Immature natural killer cell (primary cell): ENCODE measurements around the gene SLC10A1. TPM values are rescaled to one million over a fixed set of nuclear protein-coding genes. Genes with fewer than 3 reads are reported as not detected.
"Not testable (repeated sequence)": the region's sequence is repeated elsewhere in the genome, so short reads cannot be mapped to it uniquely, and the experiment has no call there.

Experiments used
- DNase-seq, 3 donors: peaks; one replicate each; pipeline ENCODE4 v3.0.0; 2022; ENCODE audit warnings: mixed read lengths in 1 of 3
- H3K27ac Mint-ChIP-seq, 6 donors: one replicate each; pipeline ENCODE4 v1.8.0; 2020; ENCODE audit warnings: mixed read lengths in 6 of 6, mild to moderate bottlenecking in 5 of 6, inconsistent platforms in 4 of 6, moderate library complexity in 3 of 6
- H3K27me3 Mint-ChIP-seq, 3 donors: one replicate each; pipeline ENCODE4 v1.8.0; 2020 to 2021; ENCODE audit warnings: low read depth in 3 of 3, mild to moderate bottlenecking in 3 of 3, mixed read lengths in 3 of 3, moderate library complexity in 3 of 3, inconsistent platforms in 1 of 3
- H3K36me3 Mint-ChIP-seq, 3 donors: one replicate each; pipeline ENCODE4 v1.8.0; 2020; ENCODE audit warnings: mixed read lengths in 3 of 3, inconsistent platforms in 2 of 3, mild to moderate bottlenecking in 2 of 3
- H3K4me1 Mint-ChIP-seq, 2 donors: one replicate each; pipeline ENCODE4 v1.8.0; 2020; ENCODE audit warnings: inconsistent platforms in 2 of 2, mild to moderate bottlenecking in 2 of 2, mixed read lengths in 2 of 2, moderate library complexity in 1 of 2
- H3K4me3 Mint-ChIP-seq, 5 donors: one replicate each; pipeline ENCODE4 v1.8.0; 2020; ENCODE audit warnings: mild to moderate bottlenecking in 5 of 5, mixed read lengths in 5 of 5, inconsistent platforms in 3 of 5, moderate library complexity in 3 of 5
- H3K9me3 Mint-ChIP-seq, 6 donors: one replicate each; pipeline ENCODE4 v1.8.0; 2020; ENCODE audit warnings: mild to moderate bottlenecking in 6 of 6, mixed read lengths in 6 of 6, inconsistent platforms in 4 of 6, moderate library complexity in 3 of 6
- polyA plus RNA-seq, 3 donors: library from polyadenylated mRNA; unstranded; fragments of 300-500 nt; fragmentation: Illumina TruSeq; gene quantifications; one replicate each; pipeline ENCODE4 v1.2.3, GENCODE V29; 2021

The SLC10A1 gene
- polyA plus RNA-seq, 3 donors from 2014 or later, result 0.09 TPM; not detected in 2

GRCh38 chr14:69818758-69819191, 21.7 kb upstream of the SLC10A1 start:
- Mint-ChIP-seq H3K4me3 (no peak overlapping the region), H3K9me3 (no peaks in the 10 kb centered on the region), H3K27me3 (peaks cover 0 to 2% (median 2%) of the 10 kb centered on the region in 3 donors), H3K27ac (no peak overlapping the region), H3K36me3 (no peaks in the 10 kb centered on the region), H3K4me1 (peaks cover 0 to 5% of the 10 kb centered on the region in 2 donors)
- DNase-seq, result peak; percentile 45 to 63 (median 59)

- Mint-ChIP-seq H3K27ac (no peak overlapping the region), H3K4me3 (no peak overlapping the region), H3K36me3 (no peaks in the 10 kb centered on the region), H3K27me3 (peaks cover 0 to 2% (median 0%) of the 10 kb centered on the region in 3 donors), H3K4me1 (peaks cover 0 to 5% of the 10 kb centered on the region in 2 donors), H3K9me3 (no peaks in the 10 kb centered on the region)
- no peak for DNase-seq
These were observed 19.2 kb upstream of the SLC10A1 start for GRCh38 chr14:69816216-69816615.

GRCh38 chr14:69815556-69815955, 18.5 kb upstream of the SLC10A1 start:
- Mint-ChIP-seq H3K9me3 (no peaks in the 10 kb centered on the region), H3K27me3 (peaks cover 0 to 3% (median 0%) of the 10 kb centered on the region in 3 donors), H3K27ac (no peak overlapping the region), H3K36me3 (no peaks in the 10 kb centered on the region), H3K4me3 (no peak overlapping the region), H3K4me1 (peaks cover 0 to 5% of the 10 kb centered on the region in 2 donors)
- DNase-seq, result no peak

- no peaks in the 10 kb centered on the region for H3K36me3 Mint-ChIP-seq
- peaks cover 0 to 4% (median 3%) of the 10 kb centered on the region in 3 donors for H3K27me3 Mint-ChIP-seq
- peaks cover 0 to 5% of the 10 kb centered on the region in 2 donors for H3K4me1 Mint-ChIP-seq
- no peak overlapping the region for H3K4me3 Mint-ChIP-seq
- H3K27ac Mint-ChIP-seq, result no peak overlapping the region
- H3K9me3 Mint-ChIP-seq, result no peaks in the 10 kb centered on the region
- no peak for DNase-seq
These were observed 17.4 kb upstream of the SLC10A1 start for GRCh38 chr14:69814397-69814796.

GRCh38 chr14:69813346-69813745, 16.3 kb upstream of the SLC10A1 start:
- not testable (repeated sequence) for H3K27me3 Mint-ChIP-seq, DNase-seq, H3K27ac Mint-ChIP-seq, H3K4me1 Mint-ChIP-seq, H3K9me3 Mint-ChIP-seq, H3K36me3 Mint-ChIP-seq, H3K4me3 Mint-ChIP-seq

- Mint-ChIP-seq H3K36me3 (no peaks in the 10 kb centered on the region), H3K27me3 (peaks cover 1 to 4% (median 2%) of the 10 kb centered on the region in 3 donors), H3K9me3 (no peaks in the 10 kb centered on the region), H3K4me1 (no peaks in the 10 kb centered on the region), H3K4me3 (no peak overlapping the region), H3K27ac (no peak overlapping the region)
- DNase-seq, result no peak
These were observed 15.7 kb upstream of the SLC10A1 start for GRCh38 chr14:69812711-69813110.

GRCh38 chr14:69811868-69812252, 14.8 kb upstream of the SLC10A1 start:
- Mint-ChIP-seq H3K27me3 (peaks cover 1 to 4% (median 2%) of the 10 kb centered on the region in 3 donors), H3K4me1 (no peaks in the 10 kb centered on the region), H3K36me3 (no peaks in the 10 kb centered on the region), H3K9me3 (no peaks in the 10 kb centered on the region), H3K27ac (no peak overlapping the region), H3K4me3 (no peak overlapping the region)
- DNase-seq, result no peak

- H3K27me3 Mint-ChIP-seq, result peaks cover 1 to 4% (median 2%) of the 10 kb centered on the region in 3 donors
- H3K4me3 Mint-ChIP-seq, result no peak overlapping the region
- DNase-seq, result no peak
- H3K27ac Mint-ChIP-seq, result no peak overlapping the region
- H3K9me3 Mint-ChIP-seq, result no peaks in the 10 kb centered on the region
- no peaks in the 10 kb centered on the region for H3K36me3 Mint-ChIP-seq
- no peaks in the 10 kb centered on the region for H3K4me1 Mint-ChIP-seq
These were observed 14.3 kb upstream of the SLC10A1 start for GRCh38 chr14:69811227-69811867.

GRCh38 chr14:69808919-69809808, 12.1 kb upstream of the SLC10A1 start:
- Mint-ChIP-seq H3K27ac (no peak overlapping the region), H3K27me3 (peaks cover 1 to 4% (median 3%) of the 10 kb centered on the region in 3 donors), H3K36me3 (no peaks in the 10 kb centered on the region), H3K4me3 (no peak overlapping the region), H3K9me3 (no peaks in the 10 kb centered on the region), H3K4me1 (no peaks in the 10 kb centered on the region)
- DNase-seq, result no peak

- peaks cover 1 to 10% (median 4%) of the 10 kb centered on the region in 3 donors for H3K27me3 Mint-ChIP-seq
- no peaks in the 10 kb centered on the region for H3K36me3 Mint-ChIP-seq
- no peaks in the 10 kb centered on the region for H3K9me3 Mint-ChIP-seq
- no peak overlapping the region for H3K4me3 Mint-ChIP-seq
- H3K4me1 Mint-ChIP-seq, result no peaks in the 10 kb centered on the region
- no peak for DNase-seq
- H3K27ac Mint-ChIP-seq, result peak overlapping the region in 1 of 6 donors; percentile 30
These were observed 10.2 kb upstream of the SLC10A1 start for GRCh38 chr14:69807192-69807591.

- H3K27me3 Mint-ChIP-seq, result peaks cover 0 to 10% (median 1%) of the 10 kb centered on the region in 3 donors
- no peaks in the 10 kb centered on the region for H3K9me3 Mint-ChIP-seq
- no peak overlapping the region for H3K4me3 Mint-ChIP-seq
- H3K27ac Mint-ChIP-seq, result no peak overlapping the region
- peaks cover 0 to 5% (median 0%) of the 10 kb centered on the region in 3 donors for H3K36me3 Mint-ChIP-seq
- no peaks in the 10 kb centered on the region for H3K4me1 Mint-ChIP-seq
- no peak for DNase-seq
These were observed 7.9 kb upstream of the SLC10A1 start for GRCh38 chr14:69804902-69805301.

- Mint-ChIP-seq H3K36me3 (peaks cover 0 to 5% (median 0%) of the 10 kb centered on the region in 3 donors), H3K27ac (no peak overlapping the region), H3K4me1 (no peaks in the 10 kb centered on the region), H3K9me3 (no peaks in the 10 kb centered on the region), H3K27me3 (peaks cover 0 to 10% (median 0%) of the 10 kb centered on the region in 3 donors), H3K4me3 (no peak overlapping the region)
- DNase-seq, result no peak
These were observed 6.7 kb upstream of the SLC10A1 start for GRCh38 chr14:69803753-69804152.

- no peak for DNase-seq
- H3K4me1 Mint-ChIP-seq, result no peaks in the 10 kb centered on the region
- no peak overlapping the region for H3K4me3 Mint-ChIP-seq
- H3K27me3 Mint-ChIP-seq, result peaks cover 0 to 6% (median 2%) of the 10 kb centered on the region in 3 donors
- H3K36me3 Mint-ChIP-seq, result peaks cover 0 to 5% (median 5%) of the 10 kb centered on the region in 3 donors
- no peaks in the 10 kb centered on the region for H3K9me3 Mint-ChIP-seq
- H3K27ac Mint-ChIP-seq, result no peak overlapping the region
These were observed 1.3 kb upstream of the SLC10A1 start for GRCh38 chr14:69798339-69798735.
